Gastrocnemius medialis (tissue), 4 donors: ENCODE data around the gene RAD51B. TPM values are rescaled to one million over a fixed set of nuclear protein-coding genes. Genes with fewer than 3 reads are reported as not detected.

Source experiments
- ATAC-seq, 2 donors: fragments of 150-250 bp; one replicate each; pipeline ENCODE4 v1.9.1; 2016
- DNase-seq, 2 donors: peaks; one replicate each; pipeline ENCODE4 v3.0.0-alpha.2; 2019
- H3K27ac ChIP-seq, 4 donors: fragments of 200-600 bp; sonication (generic); 1 replicate in 1 of 4; 2 replicates in 3 of 4; pipeline ENCODE4 v1.5.1; 2016 to 2018; ENCODE audit warnings: mild to moderate bottlenecking in 2 of 4, moderate library complexity in 1 of 4
- H3K27me3 ChIP-seq, 3 donors: fragments of 200-600 bp; sonication (generic) in 2 of 3; 1 replicate in 1 of 3; 2 replicates in 2 of 3; pipeline versions ENCODE4 v1.5.1 to v1.6.0; 2016 to 2019; ENCODE audit warnings: mild to moderate bottlenecking in 1 of 3, moderate library complexity in 1 of 3
- H3K36me3 ChIP-seq, 2 donors: fragments of 200-600 bp; sonication (generic) in 1 of 2; one replicate each; pipeline ENCODE4 v1.5.1; 2017 to 2018
- H3K4me1 ChIP-seq, 2 donors: fragments of 200-600 bp; sonication (generic) in 1 of 2; one replicate each; pipeline ENCODE4 v1.5.1; 2016 to 2017; ENCODE audit warnings: mild to moderate bottlenecking in 2 of 2
- H3K4me3 ChIP-seq, 4 donors: fragments of 200-600 bp; sonication (generic) in 3 of 4; 1 replicate in 1 of 4; 2 replicates in 3 of 4; pipeline ENCODE4 v1.5.1; 2016 to 2019; ENCODE audit warnings: mild to moderate bottlenecking in 2 of 4
- H3K9me3 ChIP-seq, 3 donors: fragments of 200-600 bp; sonication (generic) in 2 of 3; 1 replicate in 1 of 3; 2 replicates in 2 of 3; pipeline ENCODE4 v1.5.1; 2016 to 2019
- POLR2A ChIP-seq, 2 donors: fragments of 450-650 bp; IDR thresholded peaks; one replicate each; pipeline ENCODE4 v1.6.1; 2017; ENCODE audit warnings: antibody characterized with exemption in 2 of 2, mild to moderate bottlenecking in 2 of 2, moderate library complexity in 2 of 2
- in situ Hi-C, 4 donors: fragments of 200-750 bp; cut with MboI; loops; one replicate each; pipeline versions ENCODE4 v1.15.0 to v1.8.0; 2017; ENCODE audit warnings: low sequenced_read_pairs in 4 of 4
- intact Hi-C: fragments of 100-400 bp; cut with DNase I; formaldehyde crosslinking; loops from one replicate; pipeline ENCODE4 v1.15.1; 2023; ENCODE audit warnings: low total_unique reads
- total RNA-seq, 4 donors: library from RNA; depleted of rRNA; stranded (reverse); fragments of >200 nt; gene quantifications; one replicate each; pipeline versions ENCODE4 v1.1.0 to v1.2.3, GENCODE V29; 2016
- TF ChIP-seq, protein P1 (sequence below), 5 experiments: fragments of 450-650 bp in 3 of 5; fragments of 200-600 bp in 2 of 5; sonication (generic) in 2 of 5; IDR thresholded peaks in 4 of 5; conservative IDR thresholded peaks in 1 of 5; 1 replicate in 4 of 5; 2 replicates in 1 of 5; pipeline ENCODE4 v1.5.1; 2016 to 2019; ENCODE audit warnings: antibody characterized with exemption in 5 of 5, mild to moderate bottlenecking in 3 of 5, moderate library complexity in 3 of 5

The RAD51B gene
- total RNA-seq, 4 donors from 2014 or later, result 1.6 to 3.3 (median 2.4) TPM

DNA sequence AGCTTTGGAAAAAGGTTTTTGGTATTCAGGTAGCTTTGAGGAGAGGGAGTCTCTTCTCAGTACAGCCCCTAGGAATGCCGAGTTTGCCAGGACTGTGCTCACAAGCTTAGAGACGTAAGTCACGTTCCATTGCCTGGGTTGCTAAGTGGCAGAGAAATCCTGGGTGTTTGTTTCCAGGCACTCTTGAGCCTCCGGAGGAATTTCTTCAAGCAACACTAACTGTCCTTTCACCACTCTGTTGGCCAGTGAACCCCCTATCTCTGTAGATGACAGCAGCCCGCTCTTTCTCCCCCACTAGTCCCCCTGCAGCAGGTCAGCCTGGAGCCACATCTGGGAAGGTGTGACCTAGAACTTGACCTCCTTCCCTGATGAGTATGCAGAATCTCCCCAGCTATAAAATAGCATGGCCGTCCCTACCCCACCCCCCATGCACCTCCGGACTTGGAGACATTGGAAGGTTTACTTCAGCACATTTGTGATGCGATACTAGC is 810.5 kb downstream of the RAD51B start:
- Histone ChIP-seq H3K9me3 (no peaks in the 10 kb centered on the region), H3K27me3 (no peaks in the 10 kb centered on the region), H3K27ac (no peak overlapping the region), H3K4me3 (no peak overlapping the region), H3K4me1 (peaks cover 8 to 32% of the 10 kb centered on the region in 2 donors), H3K36me3 (no peaks in the 10 kb centered on the region)
- intact Hi-C loops (loop anchor here (10.0 kb wide), 1 partner anchor 805 kb away; no protein-coding TSS in a partner anchor), in situ Hi-C loops (no loop called here)
- ATAC-seq, result no peak
- TF ChIP-seq POLR2A (IDR thresholded peaks at IDR 0.05), result no peak
- TF ChIP-seq, protein P1, sequence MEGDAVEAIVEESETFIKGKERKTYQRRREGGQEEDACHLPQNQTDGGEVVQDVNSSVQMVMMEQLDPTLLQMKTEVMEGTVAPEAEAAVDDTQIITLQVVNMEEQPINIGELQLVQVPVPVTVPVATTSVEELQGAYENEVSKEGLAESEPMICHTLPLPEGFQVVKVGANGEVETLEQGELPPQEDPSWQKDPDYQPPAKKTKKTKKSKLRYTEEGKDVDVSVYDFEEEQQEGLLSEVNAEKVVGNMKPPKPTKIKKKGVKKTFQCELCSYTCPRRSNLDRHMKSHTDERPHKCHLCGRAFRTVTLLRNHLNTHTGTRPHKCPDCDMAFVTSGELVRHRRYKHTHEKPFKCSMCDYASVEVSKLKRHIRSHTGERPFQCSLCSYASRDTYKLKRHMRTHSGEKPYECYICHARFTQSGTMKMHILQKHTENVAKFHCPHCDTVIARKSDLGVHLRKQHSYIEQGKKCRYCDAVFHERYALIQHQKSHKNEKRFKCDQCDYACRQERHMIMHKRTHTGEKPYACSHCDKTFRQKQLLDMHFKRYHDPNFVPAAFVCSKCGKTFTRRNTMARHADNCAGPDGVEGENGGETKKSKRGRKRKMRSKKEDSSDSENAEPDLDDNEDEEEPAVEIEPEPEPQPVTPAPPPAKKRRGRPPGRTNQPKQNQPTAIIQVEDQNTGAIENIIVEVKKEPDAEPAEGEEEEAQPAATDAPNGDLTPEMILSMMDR (IDR thresholded peaks at IDR 0.05 in 4 of 5, conservative IDR thresholded peaks at IDR 0.05 in 1 of 5), result no peak
- no peak for DNase-seq

DNA sequence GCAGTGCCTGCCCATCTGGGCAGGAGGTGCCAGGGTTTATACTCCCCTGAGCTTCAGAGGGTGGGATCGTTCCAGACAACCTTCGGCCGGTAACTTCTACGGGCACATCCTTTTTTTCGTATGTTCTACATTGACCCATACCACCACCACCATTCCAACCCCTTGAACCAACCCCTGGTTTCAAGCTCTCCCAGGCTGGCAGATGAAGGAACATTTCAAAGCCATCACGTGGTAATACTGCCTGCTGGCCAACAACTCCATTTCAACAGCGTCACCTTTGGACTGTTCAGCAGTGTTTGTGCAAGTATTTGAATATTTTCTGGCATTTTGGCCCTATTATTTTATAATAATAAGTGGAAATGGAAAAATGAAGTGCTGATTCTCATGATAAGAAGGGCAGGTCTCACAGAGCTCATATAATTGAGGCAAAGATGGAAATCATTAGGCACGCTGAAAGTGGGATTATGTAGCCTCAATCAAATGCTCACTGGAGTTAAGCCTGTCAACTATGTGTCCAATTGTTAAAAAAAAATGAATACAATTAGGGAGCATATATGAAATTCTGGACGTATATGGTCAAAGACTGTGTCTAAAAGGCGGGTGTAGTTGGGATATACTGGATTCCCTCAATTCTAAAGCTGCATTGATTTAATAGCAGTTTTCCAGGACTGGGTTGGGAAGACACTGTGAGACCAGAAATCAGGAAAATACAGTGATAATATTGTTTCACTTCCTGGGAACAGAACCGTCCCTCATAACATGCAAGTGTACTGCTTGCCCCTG is 811.2 kb downstream of the RAD51B start:
- Histone ChIP-seq H3K27ac (no peak overlapping the region), H3K27me3 (no peaks in the 10 kb centered on the region), H3K36me3 (no peaks in the 10 kb centered on the region), H3K4me3 (no peak overlapping the region), H3K9me3 (no peaks in the 10 kb centered on the region), H3K4me1 (peaks cover 8 to 31% of the 10 kb centered on the region in 2 donors)
- intact Hi-C loops (loop anchor here (10.0 kb wide), 1 partner anchor 806 kb away; no protein-coding TSS in a partner anchor), in situ Hi-C loops (no loop called here)
- ATAC-seq, result peak in 1 of 2 donors; percentile 10
- TF ChIP-seq POLR2A (IDR thresholded peaks at IDR 0.05), result no peak
- TF ChIP-seq, protein P1 (IDR thresholded peaks at IDR 0.05 in 4 of 5, conservative IDR thresholded peaks at IDR 0.05 in 1 of 5), result no peak
- DNase-seq, result no peak

DNA sequence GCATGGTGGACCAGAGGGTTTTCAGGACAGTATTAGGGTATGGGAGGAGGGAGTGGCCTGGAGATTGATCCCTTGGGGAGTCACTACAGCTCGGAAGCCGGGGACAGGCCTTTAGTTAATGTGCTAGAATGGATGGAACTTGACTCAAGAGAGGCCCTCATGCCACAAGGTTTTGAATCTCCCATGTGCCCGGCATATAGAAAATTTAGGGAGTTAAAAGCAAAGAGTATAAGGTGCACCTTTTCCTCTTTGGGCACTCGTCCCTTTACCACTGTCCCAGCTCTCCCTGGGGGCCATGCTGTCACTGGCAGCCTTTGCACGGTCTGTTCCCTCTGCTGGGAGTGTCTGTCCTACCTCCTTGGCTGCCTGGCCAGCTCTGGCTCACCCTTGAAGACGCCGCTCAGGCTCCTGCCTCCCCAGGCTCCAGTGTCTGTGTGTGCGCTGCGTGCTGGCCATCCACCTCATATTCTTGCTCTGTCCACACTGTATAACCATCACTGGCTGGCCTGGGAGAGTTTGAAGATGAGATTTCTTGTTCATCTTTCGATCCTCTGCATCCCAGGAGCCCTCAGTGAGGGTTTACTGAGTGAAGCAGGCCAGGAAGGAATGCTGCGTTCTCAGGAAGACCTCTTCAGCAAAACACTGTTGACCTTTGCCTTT is 811.9 kb downstream of the RAD51B start:
- in situ Hi-C loops (no loop called here), intact Hi-C loops (loop anchor here (10.0 kb wide), 1 partner anchor 807 kb away; no protein-coding TSS in a partner anchor)
- TF ChIP-seq, protein P1 (IDR thresholded peaks at IDR 0.05 in 4 of 5, conservative IDR thresholded peaks at IDR 0.05 in 1 of 5), result no peak
- no peak for TF ChIP-seq POLR2A (IDR thresholded peaks at IDR 0.05)
- H3K4me1 ChIP-seq, result peaks cover 8 to 24% of the 10 kb centered on the region in 2 donors
- peak overlapping the region in 3 of 4 donors; percentile 20 to 52 (median 36) for H3K27ac ChIP-seq
- H3K27me3 ChIP-seq, result no peaks in the 10 kb centered on the region
- ATAC-seq (peak in 1 of 2 donors; percentile 11), DNase-seq (no peak)
- H3K4me3 ChIP-seq, result no peak overlapping the region
- H3K36me3 ChIP-seq, result no peaks in the 10 kb centered on the region
- H3K9me3 ChIP-seq, result no peaks in the 10 kb centered on the region

DNA sequence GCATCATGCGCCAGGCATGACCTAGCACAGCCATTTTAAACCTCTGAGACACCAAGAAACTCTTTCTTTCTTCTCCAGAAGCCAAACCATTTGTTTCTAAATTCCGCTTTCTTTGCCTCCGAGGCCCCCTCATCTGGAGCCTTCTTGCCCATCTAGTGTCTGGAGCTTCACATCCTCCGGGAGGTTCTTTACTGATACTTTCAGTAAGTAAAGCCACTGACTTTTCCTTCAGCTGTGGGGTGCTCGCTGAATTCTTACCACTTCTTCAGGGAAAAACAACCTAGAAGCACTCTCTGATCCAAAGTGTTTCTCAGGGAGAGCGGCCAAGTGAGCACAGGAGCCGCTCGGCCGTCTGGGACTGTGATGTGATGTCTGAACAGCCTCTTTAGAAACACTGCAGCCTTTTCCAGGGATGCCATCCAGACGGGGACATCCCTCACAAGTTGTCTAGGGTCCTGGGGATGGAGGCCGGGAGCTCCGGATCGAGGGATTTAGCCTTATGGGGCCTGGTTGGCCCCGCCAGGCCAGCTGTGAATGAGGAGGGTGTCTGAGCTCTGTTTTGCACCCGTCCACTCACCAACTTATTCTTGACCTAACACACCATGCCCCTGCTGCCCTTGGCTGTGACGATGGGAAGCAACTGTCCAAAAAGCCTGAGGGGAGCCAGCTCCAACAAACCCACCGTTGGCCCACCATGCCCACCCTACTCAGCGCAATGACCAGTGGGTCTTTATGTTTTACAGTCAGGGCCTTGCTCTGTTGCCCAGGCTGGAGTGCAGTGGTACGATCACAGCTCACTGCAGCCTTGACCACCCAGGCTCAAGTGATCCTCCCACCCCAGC is 812.7 kb downstream of the RAD51B start:
- no peaks in the 10 kb centered on the region for H3K27me3 ChIP-seq
- peaks cover 8 to 18% of the 10 kb centered on the region in 2 donors for H3K4me1 ChIP-seq
- no peak overlapping the region for H3K4me3 ChIP-seq
- TF ChIP-seq, protein P1 (IDR thresholded peaks at IDR 0.05 in 4 of 5, conservative IDR thresholded peaks at IDR 0.05 in 1 of 5), result no peak
- TF ChIP-seq POLR2A (IDR thresholded peaks at IDR 0.05), result no peak
- no peak for DNase-seq
- intact Hi-C loops, result loop anchor here (10.0 kb wide), 1 partner anchor 807 kb away; no protein-coding TSS in a partner anchor
- in situ Hi-C loops, result no loop called here
- H3K27ac ChIP-seq, result peak overlapping the region; percentile 20 to 52 (median 50)
- H3K9me3 ChIP-seq, result no peaks in the 10 kb centered on the region
- no peak for ATAC-seq
- no peaks in the 10 kb centered on the region for H3K36me3 ChIP-seq
